Heart left ventricle (tissue), 16 donors: Measurements from ENCODE around the gene DIRAS1. TPM values are rescaled to one million over a fixed set of nuclear protein-coding genes. Genes with fewer than 3 reads are reported as not detected.

Experiments
- ATAC-seq, 4 donors: fragments of 200-7000 bp; cut with Tn5 transposase; one replicate each; pipeline ENCODE4 v1.9.1; 2020 to 2022; ENCODE audit warnings: moderate library complexity in 4 of 4, mild to moderate bottlenecking in 3 of 4, moderate number of reproducible peaks in 1 of 4
- DNase-seq, 5 donors: peaks; one replicate each; pipeline ENCODE4 v3.0.0-alpha.2; 2020
- H3K27ac ChIP-seq, 12 donors: fragments of 200-600 bp; sonication (generic) in 4 of 12; one replicate each; pipeline versions ENCODE4 v1.5.0 to v1.8.0; 2016 to 2022; ENCODE audit warnings: mild to moderate bottlenecking in 2 of 12
- H3K27me3 ChIP-seq, 9 donors: fragments of 200-600 bp; sonication (generic) in 2 of 9; one replicate each; pipeline versions ENCODE4 v1.5.1 to v1.8.0; 2016 to 2022; ENCODE audit warnings: mild to moderate bottlenecking in 3 of 9
- H3K36me3 ChIP-seq, 9 donors: fragments of 200-600 bp; sonication (generic) in 2 of 9; one replicate each; pipeline versions ENCODE4 v1.5.0 to v1.8.0; 2018 to 2022; ENCODE audit warnings: mild to moderate bottlenecking in 2 of 9
- H3K4me1 ChIP-seq, 12 donors: fragments of 200-600 bp; sonication (generic) in 4 of 12; one replicate each; pipeline versions ENCODE4 v1.5.0 to v1.8.0; 2016 to 2022; ENCODE audit warnings: mild to moderate bottlenecking in 3 of 12
- H3K4me3 ChIP-seq, 12 donors: fragments of 200-600 bp; sonication (generic) in 4 of 12; one replicate each; pipeline versions ENCODE4 v1.5.0 to v1.8.0; 2017 to 2022; ENCODE audit warnings: mild to moderate bottlenecking in 9 of 12, moderate library complexity in 4 of 12
- H3K9me3 ChIP-seq, 12 donors: fragments of 200-600 bp; sonication (generic) in 4 of 12; one replicate each; pipeline versions ENCODE4 v1.5.0 to v1.8.0; 2016 to 2022; ENCODE audit warnings: mild to moderate bottlenecking in 1 of 12
- POLR2A ChIP-seq, 2 donors: fragments of 450-650 bp; IDR thresholded peaks; one replicate each; pipeline ENCODE4 v1.6.1; 2017; ENCODE audit warnings: antibody characterized with exemption in 2 of 2, mild to moderate bottlenecking in 2 of 2, moderate library complexity in 2 of 2
- WGBS, 4 donors: extraction: QIAGEN DNeasy Blood & Tissue Kit in 2 of 4; methylation state at CpG; one replicate each; pipeline versions ENCODE4 v1.1.5 to v1.1.7; 2013 to 2018; 5-methylcytosine and 5-hydroxymethylcytosine counted together
- intact Hi-C, 10 donors: fragments of 100-400 bp; cut with DNase I; formaldehyde crosslinking; loops; one replicate each; pipeline versions ENCODE4 v1.11.1 to v1.14.2; 2022
- polyA plus RNA-seq, 2 donors: library from polyadenylated mRNA; stranded (reverse); fragments of 200-250 nt; gene quantifications; one replicate each; pipeline ENCODE4 v1.2.3, GENCODE V29; 2013
- total RNA-seq, 9 donors: library from RNA; depleted of rRNA in 2 of 9; stranded (reverse); fragments of >200 nt in 2 of 9; fragmentation: NEBNext Ultra II Directional in 3 of 9; extraction: Animal tissue kit (Norgen Biotek cat#: 25700) in 3 of 9; gene quantifications; one replicate each; pipeline versions ENCODE4 v1.1.0 to v1.2.4, GENCODE V29; 2016 to 2023
- TF ChIP-seq, protein P1 (sequence below), 12 donors: fragments of 200-600 bp; sonication (generic) in 4 of 12; IDR thresholded peaks; one replicate each; pipeline versions ENCODE4 v1.5.0 to v1.8.0; 2018 to 2022; ENCODE audit warnings: antibody characterized with exemption in 12 of 12, mild to moderate bottlenecking in 5 of 12
- donor health status: ischemic (EF 13 %, LVEDD 7.1; RV severe dilation, severe dysfunction).
- donor health status: healthy with polysubstance abuse.
- donor health status: DM: no; HTN: yes; CAD: no.
- donor health status: DM: no; HTN: no; CAD: no.
- donor health status: ischemic (EF 25% LVEDD 6.9; RV normal size, moderate dysfunction).
- donor health status: ischemic (EF 25% LVEDD 5.7; RV mildly dilated, moderate dysfunction).
- donor health status: healthy.
- donor health status: DM: yes; HTN: yes; CAD: no.
- donor health status: ischemic (EF 35%, LVEDD 5.7; RV mildly dilated, moderate dysfunction).
- donor health status: nonischemic (EF 11% LVEDD 7.7; RV severe dilation, severe dysfunction).
- donor health status: DM: yes; HTN: yes; CAD: no.
- donor health status: PGD.
- donor health status: ischemic (EF 29% LVEDD 5.4; RV normal size, mild dysfunction).
- donor health status: nonischemic (EF 23%, LVEDD 6.1; RV moderate dilation, normal function).

Gene DIRAS1
- total and polyA plus RNA-seq, 11 donors: 77.4 to 191 (median 142) TPM

GRCh38 chr19:2768365-2769132 lies 47.4 kb upstream of the DIRAS1 start:
- WGBS, 4 donors: 92 to 93% (median 92%) methylated on average over 24 to 29 of the region's 29 CpGs
- TF ChIP-seq, protein P1, sequence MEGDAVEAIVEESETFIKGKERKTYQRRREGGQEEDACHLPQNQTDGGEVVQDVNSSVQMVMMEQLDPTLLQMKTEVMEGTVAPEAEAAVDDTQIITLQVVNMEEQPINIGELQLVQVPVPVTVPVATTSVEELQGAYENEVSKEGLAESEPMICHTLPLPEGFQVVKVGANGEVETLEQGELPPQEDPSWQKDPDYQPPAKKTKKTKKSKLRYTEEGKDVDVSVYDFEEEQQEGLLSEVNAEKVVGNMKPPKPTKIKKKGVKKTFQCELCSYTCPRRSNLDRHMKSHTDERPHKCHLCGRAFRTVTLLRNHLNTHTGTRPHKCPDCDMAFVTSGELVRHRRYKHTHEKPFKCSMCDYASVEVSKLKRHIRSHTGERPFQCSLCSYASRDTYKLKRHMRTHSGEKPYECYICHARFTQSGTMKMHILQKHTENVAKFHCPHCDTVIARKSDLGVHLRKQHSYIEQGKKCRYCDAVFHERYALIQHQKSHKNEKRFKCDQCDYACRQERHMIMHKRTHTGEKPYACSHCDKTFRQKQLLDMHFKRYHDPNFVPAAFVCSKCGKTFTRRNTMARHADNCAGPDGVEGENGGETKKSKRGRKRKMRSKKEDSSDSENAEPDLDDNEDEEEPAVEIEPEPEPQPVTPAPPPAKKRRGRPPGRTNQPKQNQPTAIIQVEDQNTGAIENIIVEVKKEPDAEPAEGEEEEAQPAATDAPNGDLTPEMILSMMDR (IDR thresholded peaks at IDR 0.05): no peak
- TF ChIP-seq POLR2A (IDR thresholded peaks at IDR 0.05): no peak
- H3K27me3 ChIP-seq: no peaks in the 10 kb centered on the region
- intact Hi-C loops: no loop called here
- peaks cover 3 to 53% (median 52%) of the 10 kb centered on the region in 9 donors for H3K36me3 ChIP-seq
- peaks cover 4 to 42% (median 33%) of the 10 kb centered on the region in 12 donors for H3K4me1 ChIP-seq
- DNase-seq (no peak), ATAC-seq (no peak)
- H3K27ac ChIP-seq: peak overlapping the region in 3 of 12 donors; percentile 55 to 93 (median 89)
- no peaks in the 10 kb centered on the region for H3K9me3 ChIP-seq
- H3K4me3 ChIP-seq: no peak overlapping the region

- no peak for ATAC-seq
- H3K27ac ChIP-seq: no peak overlapping the region
- no peaks in the 10 kb centered on the region for H3K9me3 ChIP-seq
- intact Hi-C loops: no loop called here
- TF ChIP-seq, protein P1 (IDR thresholded peaks at IDR 0.05): no peak
- TF ChIP-seq POLR2A (IDR thresholded peaks at IDR 0.05): no peak
- peaks cover 4 to 42% (median 33%) of the 10 kb centered on the region in 12 donors for H3K4me1 ChIP-seq
- DNase-seq: no peak
- peaks cover 3 to 62% (median 60%) of the 10 kb centered on the region in 9 donors for H3K36me3 ChIP-seq
- H3K4me3 ChIP-seq: no peak overlapping the region
- no peaks in the 10 kb centered on the region for H3K27me3 ChIP-seq
- 95 to 97% (median 95%) methylated on average over 12 to 19 of the region's 19 CpGs for WGBS, 4 donors
Observed at GRCh38 chr19:2767688-2768087, 46.5 kb upstream of the DIRAS1 start.

DNA sequence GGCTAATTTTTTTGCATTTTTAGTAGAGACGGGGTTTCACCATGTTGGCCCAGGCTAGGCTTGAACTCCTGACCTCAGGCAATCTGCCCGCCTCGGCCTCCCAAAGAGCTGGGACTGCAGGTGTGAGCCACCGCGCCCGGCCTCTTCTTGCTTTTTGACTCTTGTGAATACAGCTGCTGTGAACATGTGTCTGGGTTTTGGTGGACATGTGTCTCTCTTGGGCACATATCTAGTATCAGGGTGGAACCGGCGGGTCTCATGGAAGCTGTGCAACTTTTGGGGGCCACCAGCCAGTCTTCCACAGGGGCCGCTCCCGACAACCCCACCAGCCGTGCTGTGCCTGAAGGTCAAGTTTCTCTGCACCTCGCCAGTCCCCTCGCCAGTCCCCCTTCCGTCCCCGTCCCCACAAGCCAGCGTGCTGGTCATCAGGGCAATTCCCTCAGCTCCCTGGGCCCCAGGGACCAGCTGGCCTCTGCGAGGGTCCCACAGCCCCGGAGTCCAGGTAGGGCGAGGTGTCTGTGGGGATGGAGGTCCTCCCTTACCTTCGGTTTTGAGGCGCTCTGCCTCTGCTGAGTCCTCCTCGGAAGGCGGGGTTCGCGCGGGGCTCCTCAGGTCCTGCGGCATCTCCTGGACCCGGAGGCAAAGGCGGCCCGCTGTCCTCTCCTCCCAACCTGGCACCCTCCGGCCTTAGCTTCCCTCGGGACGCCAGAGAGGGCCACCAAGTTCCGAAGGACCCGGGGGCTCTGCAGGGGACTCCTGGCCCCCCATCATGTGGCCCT lies 45.6 kb upstream of the DIRAS1 start:
- WGBS, 4 donors: 93 to 96% (median 95%) methylated on average over 16 to 35 of the region's 35 CpGs
- Histone ChIP-seq H3K27me3 (no peaks in the 10 kb centered on the region), H3K9me3 (no peaks in the 10 kb centered on the region), H3K27ac (no peak overlapping the region), H3K36me3 (peaks cover 3 to 71% (median 69%) of the 10 kb centered on the region in 9 donors), H3K4me3 (no peak overlapping the region), H3K4me1 (peaks cover 4 to 33% (median 25%) of the 10 kb centered on the region in 12 donors)
- intact Hi-C loops: no loop called here
- no peak for TF ChIP-seq POLR2A (IDR thresholded peaks at IDR 0.05)
- TF ChIP-seq, protein P1 (IDR thresholded peaks at IDR 0.05): no peak
- DNase-seq (peak in 1 of 5 donors; percentile 16), ATAC-seq (no peak)

DNA sequence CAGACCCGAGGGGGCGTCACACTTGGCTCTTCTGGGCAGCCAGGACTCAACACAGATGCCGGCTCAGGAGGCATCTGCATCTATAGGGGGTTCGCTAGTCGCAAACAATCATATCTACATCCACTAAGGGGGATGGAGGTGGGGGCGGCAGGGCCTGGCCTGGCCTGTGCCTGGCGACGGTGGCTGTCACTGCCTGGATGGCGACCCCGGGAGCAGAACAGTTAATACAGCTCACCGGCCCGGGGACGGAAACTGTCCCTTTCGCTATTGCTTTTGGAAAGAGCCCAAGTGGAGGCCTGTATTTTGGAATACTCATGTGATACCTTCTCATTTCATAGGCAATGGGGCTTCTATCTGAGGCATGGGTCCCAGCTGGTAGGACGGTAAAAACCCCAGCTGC lies 44.2 kb upstream of the DIRAS1 start:
- no peak overlapping the region for H3K4me3 ChIP-seq
- no peak for DNase-seq
- ATAC-seq: no peak
- TF ChIP-seq, protein P1 (IDR thresholded peaks at IDR 0.05): no peak
- no peak for TF ChIP-seq POLR2A (IDR thresholded peaks at IDR 0.05)
- 81 to 88% (median 83%) methylated on average over 15 of the region's 15 CpGs for WGBS, 4 donors
- H3K27me3 ChIP-seq: no peaks in the 10 kb centered on the region
- peaks cover 0 to 18% (median 11%) of the 10 kb centered on the region in 12 donors for H3K4me1 ChIP-seq
- peaks cover 3 to 85% (median 81%) of the 10 kb centered on the region in 9 donors for H3K36me3 ChIP-seq
- intact Hi-C loops: no loop called here
- no peak overlapping the region for H3K27ac ChIP-seq
- no peaks in the 10 kb centered on the region for H3K9me3 ChIP-seq
